UCSD-AML1 (cell line): ENCODE data around the gene ARHGAP1.

Experiments used
- DNase-seq: peaks from one replicate; lab custom pipeline; 2025; ENCODE audit not compliant: unreplicated experiment; lab: John Stamatoyannopoulos, UW

ARHGAP1 gene

GRCh38 chr11:46643531-46643930 is 56.9 kb downstream of the ARHGAP1 start:
- no peak for DNase-seq

- no peak for DNase-seq
Measured at GRCh38 chr11:46642627-46643335, 57.6 kb downstream of the ARHGAP1 start.

- DNase-seq = no peak
Measured at GRCh38 chr11:46641639-46642038, 58.8 kb downstream of the ARHGAP1 start.

GRCh38 chr11:46640036-46640788 is 60.2 kb downstream of the ARHGAP1 start:
- DNase-seq = no peak

GRCh38 chr11:46639197-46639839 is 61.1 kb downstream of the ARHGAP1 start:
- DNase-seq = no peak

GRCh38 chr11:46637546-46637945 is 62.9 kb downstream of the ARHGAP1 start:
- DNase-seq = no peak

- DNase-seq = no peak
Measured at GRCh38 chr11:46635557-46636139, 64.8 kb downstream of the ARHGAP1 start.

GRCh38 chr11:46633291-46634217 is 66.9 kb downstream of the ARHGAP1 start:
- DNase-seq = no peak

- no peak for DNase-seq
Measured at GRCh38 chr11:46632502-46632901, 67.9 kb downstream of the ARHGAP1 start.

GRCh38 chr11:46631676-46632075 is 68.7 kb downstream of the ARHGAP1 start:
- DNase-seq = no peak

GRCh38 chr11:46630237-46630636 is 70.2 kb downstream of the ARHGAP1 start:
- no peak for DNase-seq

- DNase-seq = no peak
Measured at GRCh38 chr11:46628961-46629360, 71.5 kb downstream of the ARHGAP1 start.
